ENCODE measurements around the gene APOL3.
"Not testable (repeated sequence)": the region's sequence is repeated elsewhere in the genome, so short reads cannot be mapped to it uniquely, and the experiment has no call there.

APOL3 gene

DNA sequence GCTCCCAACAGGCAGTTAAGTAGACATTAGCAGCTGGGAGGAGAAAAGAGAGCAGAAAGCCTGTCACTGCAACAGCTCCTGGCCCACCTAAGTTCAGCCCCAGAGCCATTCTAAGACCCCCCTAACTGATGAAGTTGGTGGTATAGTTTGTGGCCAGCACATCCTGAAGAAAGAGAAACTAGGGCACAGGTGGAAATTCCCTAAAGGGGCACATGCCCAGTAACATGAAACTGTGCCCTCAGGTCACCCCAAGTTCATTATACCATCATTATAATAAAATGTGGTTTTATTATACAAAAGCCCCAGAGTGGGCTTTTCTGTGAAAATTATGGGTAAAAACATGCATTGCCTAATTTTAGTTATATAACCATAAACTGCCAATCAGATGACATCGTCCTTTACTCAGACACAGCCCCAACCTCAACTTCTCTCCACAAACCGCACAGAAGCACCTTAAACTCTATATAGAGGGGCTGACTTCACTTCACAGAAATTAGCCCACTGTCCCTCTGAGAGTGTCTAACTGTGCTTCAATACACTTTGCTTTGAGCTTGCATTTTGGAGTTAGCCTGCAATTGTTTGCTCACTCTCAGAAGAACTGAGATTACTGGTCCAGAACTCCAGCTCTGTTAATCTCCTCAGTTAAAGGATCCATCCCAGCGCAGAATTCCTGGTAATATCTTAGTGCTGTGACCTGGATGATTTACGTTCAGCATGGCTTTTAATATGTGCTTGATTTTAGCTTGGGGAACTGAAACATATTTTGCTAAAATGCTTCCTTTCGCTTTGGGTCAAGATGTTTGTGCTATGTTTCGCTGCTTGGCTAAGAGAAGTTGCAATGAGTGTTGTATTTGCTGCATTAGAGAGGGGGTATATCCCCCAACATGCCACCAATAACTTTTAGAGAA lies 1.8 kb upstream of the APOL3 start:
- Mint-ChIP-seq H3K4me1 (peaks cover 30% of the 10 kb centered on the region), H3K9me3 (no peaks in the 10 kb centered on the region), H3K36me3 (ENCODE audit: low read depth) (no peaks in the 10 kb centered on the region), H3K27me3 (ENCODE audit: low read depth) (peaks cover 6% of the 10 kb centered on the region), H3K4me3 (no peak overlapping the region), H3K27ac (peak overlapping the region in 2 of 3 experiments; percentile 24 to 100)
- TF ChIP-seq, protein P1, sequence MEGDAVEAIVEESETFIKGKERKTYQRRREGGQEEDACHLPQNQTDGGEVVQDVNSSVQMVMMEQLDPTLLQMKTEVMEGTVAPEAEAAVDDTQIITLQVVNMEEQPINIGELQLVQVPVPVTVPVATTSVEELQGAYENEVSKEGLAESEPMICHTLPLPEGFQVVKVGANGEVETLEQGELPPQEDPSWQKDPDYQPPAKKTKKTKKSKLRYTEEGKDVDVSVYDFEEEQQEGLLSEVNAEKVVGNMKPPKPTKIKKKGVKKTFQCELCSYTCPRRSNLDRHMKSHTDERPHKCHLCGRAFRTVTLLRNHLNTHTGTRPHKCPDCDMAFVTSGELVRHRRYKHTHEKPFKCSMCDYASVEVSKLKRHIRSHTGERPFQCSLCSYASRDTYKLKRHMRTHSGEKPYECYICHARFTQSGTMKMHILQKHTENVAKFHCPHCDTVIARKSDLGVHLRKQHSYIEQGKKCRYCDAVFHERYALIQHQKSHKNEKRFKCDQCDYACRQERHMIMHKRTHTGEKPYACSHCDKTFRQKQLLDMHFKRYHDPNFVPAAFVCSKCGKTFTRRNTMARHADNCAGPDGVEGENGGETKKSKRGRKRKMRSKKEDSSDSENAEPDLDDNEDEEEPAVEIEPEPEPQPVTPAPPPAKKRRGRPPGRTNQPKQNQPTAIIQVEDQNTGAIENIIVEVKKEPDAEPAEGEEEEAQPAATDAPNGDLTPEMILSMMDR (IDR thresholded peaks at IDR 0.05; ENCODE audit: unreplicated experiment in 3 of 3) = no peak

DNA sequence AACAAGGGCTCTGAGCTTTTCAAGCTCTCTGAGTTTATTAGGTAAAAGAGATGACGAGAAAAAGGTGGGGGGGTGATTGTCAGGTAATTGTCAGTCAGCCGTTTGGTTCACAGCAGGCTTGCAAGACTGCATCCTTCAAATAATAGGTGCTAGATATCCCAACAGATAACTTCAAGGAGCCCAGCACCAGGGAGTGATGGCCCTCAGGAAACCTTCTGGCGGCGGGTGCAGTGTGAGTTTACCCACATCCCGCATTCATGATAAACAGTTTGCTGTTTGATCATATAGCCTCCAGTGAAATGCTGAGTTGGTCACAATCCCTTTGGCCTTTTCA lies 1.2 kb upstream of the APOL3 start:
- Mint-ChIP-seq H3K4me1 (peaks cover 36% of the 10 kb centered on the region), H3K27ac (peak overlapping the region in 1 of 3 experiments; percentile 100)
- H3K4me3 Mint-ChIP-seq; H3K9me3 Mint-ChIP-seq; H3K27me3 Mint-ChIP-seq (ENCODE audit: low read depth); H3K36me3 Mint-ChIP-seq (ENCODE audit: low read depth): not testable (repeated sequence)

DNA sequence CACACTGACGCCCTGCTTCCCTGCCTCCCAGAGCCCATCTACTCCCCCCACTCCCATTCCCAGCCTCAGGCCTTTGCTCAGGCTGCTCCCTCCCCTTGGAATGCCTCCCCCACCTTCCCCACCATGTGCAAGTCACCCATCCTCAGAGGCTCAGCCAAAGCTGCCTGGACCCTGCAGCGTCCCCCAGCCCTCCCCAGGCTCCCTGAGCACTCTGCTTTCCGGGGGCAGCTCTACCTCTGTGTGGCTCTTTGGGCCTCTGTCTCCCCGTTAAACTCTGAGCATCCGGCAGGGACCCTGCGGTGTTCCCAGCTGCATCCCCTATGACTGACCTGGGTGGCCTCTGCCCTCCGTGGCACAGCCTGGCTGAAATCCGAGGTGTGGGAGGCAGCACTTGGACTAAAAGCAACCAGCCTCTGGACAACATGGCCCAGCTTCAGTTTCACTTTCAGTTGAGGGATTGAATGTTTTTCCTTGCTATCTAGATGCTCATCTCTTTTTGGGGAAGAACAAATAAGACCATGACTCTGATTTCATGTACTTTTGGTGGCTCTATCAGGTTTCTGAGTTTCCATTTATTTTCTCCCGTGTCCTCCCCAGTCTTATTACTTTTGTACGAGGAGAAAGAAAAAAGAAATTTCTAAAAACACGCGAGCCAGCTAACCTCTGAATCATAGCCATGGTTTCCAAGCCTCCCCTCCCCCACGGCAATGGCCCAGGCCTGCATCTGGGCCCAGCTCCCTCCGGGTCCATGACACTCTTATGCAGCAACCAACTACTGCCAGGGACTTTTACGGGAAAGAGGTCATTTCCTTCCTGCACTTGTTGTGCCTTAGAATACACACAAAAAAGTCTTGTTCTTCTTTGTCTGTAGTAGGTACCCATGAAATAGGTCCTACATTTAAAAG lies 3.8 kb downstream of the APOL3 start:
- TF ChIP-seq, protein P1 (IDR thresholded peaks at IDR 0.05; ENCODE audit: unreplicated experiment in 3 of 3) = no peak
- Mint-ChIP-seq H3K9me3 (peaks cover 3% of the 10 kb centered on the region), H3K4me3 (peak overlapping the region; percentile 55 to 69 (median 69)), H3K36me3 (ENCODE audit: low read depth) (no peaks in the 10 kb centered on the region), H3K27me3 (ENCODE audit: low read depth) (peaks cover 6% of the 10 kb centered on the region), H3K27ac (peak overlapping the region; percentile 94 to 100 (median 98)), H3K4me1 (peaks cover 59% of the 10 kb centered on the region)

DNA sequence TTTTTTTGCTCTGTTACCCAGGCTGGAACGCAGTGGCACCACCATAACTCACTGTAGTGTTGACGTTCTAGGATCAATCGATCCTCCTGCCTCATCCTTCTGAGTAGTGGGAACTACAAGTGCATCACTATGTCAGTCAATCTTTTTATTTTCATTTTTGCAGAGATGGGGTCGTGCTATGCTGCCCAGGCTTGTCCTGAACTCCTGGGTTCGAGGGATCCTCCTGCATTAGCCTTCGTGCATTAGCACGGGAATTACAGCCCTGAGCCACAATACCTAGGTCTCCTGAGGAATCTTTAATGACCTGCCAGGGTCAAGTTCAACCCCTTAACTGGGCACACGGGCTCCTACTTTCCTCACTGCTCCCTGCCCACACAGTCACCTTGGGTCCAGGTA lies 4.4 kb downstream of the APOL3 start:
- TF ChIP-seq, protein P1 (IDR thresholded peaks at IDR 0.05; ENCODE audit: unreplicated experiment in 3 of 3) = no peak
- peaks cover 4% of the 10 kb centered on the region for H3K27me3 Mint-ChIP-seq (ENCODE audit: low read depth)
- H3K36me3 Mint-ChIP-seq (ENCODE audit: low read depth) = no peaks in the 10 kb centered on the region
- H3K4me1 Mint-ChIP-seq = peaks cover 55% of the 10 kb centered on the region
- peaks cover 5% of the 10 kb centered on the region for H3K9me3 Mint-ChIP-seq
- no peak overlapping the region for H3K4me3 Mint-ChIP-seq
- H3K27ac Mint-ChIP-seq = peak overlapping the region; percentile 94 to 100 (median 98)

DNA sequence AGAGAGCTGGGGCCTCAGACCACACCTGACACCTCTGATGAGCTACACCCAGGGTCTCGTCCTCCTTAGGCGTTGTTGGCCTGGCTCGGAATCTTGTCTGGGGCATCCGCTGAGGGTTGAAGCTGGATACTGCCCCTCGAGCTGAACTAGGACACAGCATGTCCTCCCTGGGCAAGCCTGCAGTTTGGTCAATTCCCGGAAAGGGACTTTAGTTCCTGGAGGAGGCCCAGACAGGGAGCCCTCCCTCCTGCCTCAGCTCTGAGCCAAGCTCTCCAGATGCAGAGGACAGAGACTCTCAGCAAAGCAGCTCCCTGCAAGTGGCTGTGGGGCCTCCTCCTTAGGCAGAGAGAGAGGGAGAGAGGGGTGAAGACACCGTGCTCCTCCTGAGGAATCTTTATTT lies 4.9 kb downstream of the APOL3 start:
- Mint-ChIP-seq H3K9me3 (peaks cover 5% of the 10 kb centered on the region), H3K27ac (peak overlapping the region; percentile 94 to 100 (median 98)), H3K36me3 (ENCODE audit: low read depth) (no peaks in the 10 kb centered on the region), H3K4me1 (peaks cover 55% of the 10 kb centered on the region), H3K4me3 (no peak overlapping the region), H3K27me3 (ENCODE audit: low read depth) (peaks cover under 1% of the 10 kb centered on the region)
- TF ChIP-seq, protein P1 (IDR thresholded peaks at IDR 0.05; ENCODE audit: unreplicated experiment in 3 of 3) = no peak

DNA sequence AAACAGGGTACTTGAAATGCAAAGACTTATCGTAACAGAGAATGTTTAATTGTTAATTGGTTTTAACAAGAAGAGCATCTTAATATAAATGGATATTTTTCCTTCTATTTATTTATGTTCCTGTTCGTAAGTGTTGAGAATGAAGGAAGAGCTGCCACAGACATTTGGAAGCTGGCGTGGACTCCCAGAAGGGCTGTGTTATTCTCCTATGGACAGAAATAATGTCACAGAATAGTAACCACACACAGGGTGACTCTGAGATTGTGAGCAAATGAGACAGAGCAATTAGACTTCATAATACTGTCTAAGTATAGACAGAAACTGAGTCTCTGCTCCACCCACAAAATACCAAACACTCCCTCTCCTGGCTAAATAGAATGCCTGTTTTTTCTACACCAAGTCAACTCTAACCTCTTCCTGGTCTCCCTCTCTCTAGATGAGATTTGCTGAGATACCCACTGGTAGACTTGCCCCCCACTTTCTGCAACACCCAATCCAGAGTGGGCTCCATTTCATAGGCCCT lies 6.1 kb downstream of the APOL3 start:
- Mint-ChIP-seq H3K27me3 (ENCODE audit: low read depth) (no peaks in the 10 kb centered on the region), H3K36me3 (ENCODE audit: low read depth) (no peaks in the 10 kb centered on the region), H3K9me3 (peaks cover 5% of the 10 kb centered on the region), H3K4me3 (no peak overlapping the region), H3K4me1 (peaks cover 51% of the 10 kb centered on the region), H3K27ac (peak overlapping the region; percentile 12 to 100 (median 98))
- TF ChIP-seq, protein P1 (IDR thresholded peaks at IDR 0.05; ENCODE audit: unreplicated experiment in 3 of 3) = no peak
